Lower lobe of right lung (tissue), 2 donors: ENCODE data around the gene SHISA6. TPM values are rescaled to one million over a fixed set of nuclear protein-coding genes. Genes with fewer than 3 reads are reported as not detected.

Experiments
- ATAC-seq, 2 donors: fragments of 200-7000 bp; cut with Tn5 transposase; one replicate each; pipeline ENCODE4 v1.9.1; 2020 to 2022; ENCODE audit warnings: mild to moderate bottlenecking in 2 of 2, moderate library complexity in 2 of 2
- DNase-seq: peaks from one replicate; pipeline ENCODE4 v3.0.0-alpha.2; 2020
- H3K27ac ChIP-seq: fragments of 200-600 bp; one replicate; pipeline ENCODE4 v1.8.0; 2022
- H3K27me3 ChIP-seq: fragments of 200-600 bp; one replicate; pipeline ENCODE4 v1.8.0; 2022; ENCODE audit warnings: low read depth
- H3K36me3 ChIP-seq: fragments of 200-600 bp; one replicate; pipeline ENCODE4 v1.8.0; 2022; ENCODE audit warnings: mild to moderate bottlenecking
- H3K4me1 ChIP-seq: fragments of 200-600 bp; one replicate; pipeline ENCODE4 v1.8.0; 2022
- H3K4me3 ChIP-seq: fragments of 200-600 bp; one replicate; pipeline ENCODE4 v1.8.0; 2022; ENCODE audit warnings: mild to moderate bottlenecking
- H3K9me3 ChIP-seq: fragments of 200-600 bp; one replicate; pipeline ENCODE4 v1.8.0; 2022
- intact Hi-C: fragments of 100-400 bp; cut with DNase I; formaldehyde crosslinking; loops from one replicate; pipeline ENCODE4 v1.11.0; 2022
- total RNA-seq: library from RNA; stranded (reverse); fragmentation: NEBNext Ultra II Directional; extraction: Animal tissue kit (Norgen Biotek cat#: 25700); gene quantifications from one replicate; pipeline ENCODE4 v1.2.1, GENCODE V29; 2021
- TF ChIP-seq, protein P1 (sequence below): fragments of 200-600 bp; IDR thresholded peaks from one replicate; pipeline ENCODE4 v1.8.0; 2022; ENCODE audit warnings: antibody characterized with exemption, mild to moderate bottlenecking
- donor health status: DM: no; HTN: yes; CAD: no; lungs with severe emphysema.

The SHISA6 gene
- total RNA-seq, 1 donor from 2014 or later = 0.44 TPM

DNA sequence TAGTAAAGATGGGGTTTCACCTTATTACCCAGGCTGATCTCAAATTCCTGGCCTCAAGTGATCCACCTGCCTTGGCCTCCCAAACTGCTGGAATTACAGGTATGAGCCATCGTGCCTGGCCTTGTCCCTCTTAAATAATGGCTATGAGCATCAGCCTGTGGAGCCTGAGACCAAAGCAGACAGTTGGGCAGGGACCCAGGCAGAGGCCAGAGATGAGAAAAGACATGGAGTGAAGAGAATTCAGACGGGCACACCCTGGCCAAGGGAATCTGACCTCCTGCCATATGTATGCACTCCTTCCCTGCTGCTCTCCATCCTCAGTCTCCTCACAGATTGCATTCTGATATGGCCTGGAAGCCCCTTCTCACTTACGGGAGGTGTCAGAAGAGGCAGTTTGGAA, 258.9 kb downstream of the SHISA6 start:
- ATAC-seq = no peak
- intact Hi-C loops = no loop called here
- no peak for DNase-seq
- no peaks in the 10 kb centered on the region for H3K4me1 ChIP-seq
- no peak overlapping the region for H3K27ac ChIP-seq
- TF ChIP-seq, protein P1, sequence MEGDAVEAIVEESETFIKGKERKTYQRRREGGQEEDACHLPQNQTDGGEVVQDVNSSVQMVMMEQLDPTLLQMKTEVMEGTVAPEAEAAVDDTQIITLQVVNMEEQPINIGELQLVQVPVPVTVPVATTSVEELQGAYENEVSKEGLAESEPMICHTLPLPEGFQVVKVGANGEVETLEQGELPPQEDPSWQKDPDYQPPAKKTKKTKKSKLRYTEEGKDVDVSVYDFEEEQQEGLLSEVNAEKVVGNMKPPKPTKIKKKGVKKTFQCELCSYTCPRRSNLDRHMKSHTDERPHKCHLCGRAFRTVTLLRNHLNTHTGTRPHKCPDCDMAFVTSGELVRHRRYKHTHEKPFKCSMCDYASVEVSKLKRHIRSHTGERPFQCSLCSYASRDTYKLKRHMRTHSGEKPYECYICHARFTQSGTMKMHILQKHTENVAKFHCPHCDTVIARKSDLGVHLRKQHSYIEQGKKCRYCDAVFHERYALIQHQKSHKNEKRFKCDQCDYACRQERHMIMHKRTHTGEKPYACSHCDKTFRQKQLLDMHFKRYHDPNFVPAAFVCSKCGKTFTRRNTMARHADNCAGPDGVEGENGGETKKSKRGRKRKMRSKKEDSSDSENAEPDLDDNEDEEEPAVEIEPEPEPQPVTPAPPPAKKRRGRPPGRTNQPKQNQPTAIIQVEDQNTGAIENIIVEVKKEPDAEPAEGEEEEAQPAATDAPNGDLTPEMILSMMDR = no peak
- no peaks in the 10 kb centered on the region for H3K27me3 ChIP-seq
- H3K9me3 ChIP-seq = no peaks in the 10 kb centered on the region
- no peaks in the 10 kb centered on the region for H3K36me3 ChIP-seq
- H3K4me3 ChIP-seq = no peak overlapping the region

DNA sequence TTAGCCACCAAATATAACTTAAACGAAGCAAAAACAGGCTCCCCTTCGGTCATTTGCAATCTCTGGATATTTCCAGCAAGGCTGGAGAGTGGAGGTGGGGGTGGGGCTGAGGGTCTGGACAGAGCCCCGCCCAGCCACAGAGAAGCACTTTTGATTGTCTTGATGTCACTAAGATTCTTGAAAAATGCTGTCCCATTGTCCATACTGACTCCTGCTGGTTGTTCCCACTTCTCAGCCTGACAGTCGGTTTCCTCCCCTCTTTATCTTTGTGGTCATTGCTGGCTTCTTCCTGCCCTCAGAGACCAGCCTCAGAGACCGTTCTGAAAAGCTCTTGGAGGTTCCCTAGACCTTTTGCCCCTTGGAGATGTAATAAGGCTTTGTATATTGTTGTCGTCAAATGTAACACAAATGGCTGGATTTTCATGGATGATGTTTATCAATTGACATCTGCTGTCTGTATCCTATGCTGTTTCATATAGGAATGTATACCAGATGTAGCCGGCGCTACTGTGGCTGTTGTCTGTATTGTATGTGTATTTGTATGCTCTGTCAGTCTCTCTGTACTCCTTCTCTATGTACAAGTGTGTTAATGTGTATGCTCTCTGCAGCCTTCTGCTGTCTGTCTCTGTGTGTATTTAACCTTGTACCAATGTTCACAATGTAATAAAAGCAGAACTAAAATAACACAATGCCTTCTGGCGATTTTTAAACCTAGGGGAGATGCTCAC, 262.5 kb downstream of the SHISA6 start:
- intact Hi-C loops = no loop called here
- DNase-seq (no peak), ATAC-seq (no peak)
- Histone ChIP-seq H3K9me3 (no peaks in the 10 kb centered on the region), H3K27me3 (no peaks in the 10 kb centered on the region), H3K4me1 (no peaks in the 10 kb centered on the region), H3K36me3 (no peaks in the 10 kb centered on the region), H3K4me3 (no peak overlapping the region), H3K27ac (no peak overlapping the region)
- TF ChIP-seq, protein P1 = no peak

DNA sequence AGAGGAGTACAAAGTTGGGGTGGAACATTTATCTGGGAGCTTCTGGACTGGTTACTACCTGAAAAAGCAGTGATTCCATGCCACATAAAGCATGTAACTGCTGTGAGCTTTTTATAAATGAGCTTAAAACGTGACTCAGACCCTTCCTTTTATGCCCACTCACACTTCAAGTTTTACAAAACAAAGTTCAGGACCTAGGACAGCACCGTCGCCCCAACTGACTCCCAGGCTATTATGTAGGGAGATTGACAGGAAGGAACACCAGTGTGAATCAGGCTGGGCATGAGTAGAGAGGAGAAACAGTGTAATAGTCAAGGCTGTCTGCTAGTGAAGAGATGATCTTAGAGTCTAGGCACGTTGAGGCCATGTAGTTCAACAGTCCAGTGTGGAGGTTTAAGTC, 265.6 kb downstream of the SHISA6 start:
- no peaks in the 10 kb centered on the region for H3K36me3 ChIP-seq
- no peak for DNase-seq
- TF ChIP-seq, protein P1 = no peak
- H3K4me3 ChIP-seq = no peak overlapping the region
- peak in 1 of 2 donors; percentile 35 for ATAC-seq
- no peaks in the 10 kb centered on the region for H3K9me3 ChIP-seq
- no peaks in the 10 kb centered on the region for H3K27me3 ChIP-seq
- no peaks in the 10 kb centered on the region for H3K4me1 ChIP-seq
- intact Hi-C loops = no loop called here
- no peak overlapping the region for H3K27ac ChIP-seq

GRCh38 chr17:11511696-11512095, 270.7 kb downstream of the SHISA6 start:
- intact Hi-C loops = no loop called here
- ATAC-seq (peak; percentile 48 to 67), DNase-seq (peak; percentile 49)
- Histone ChIP-seq H3K36me3 (no peaks in the 10 kb centered on the region), H3K9me3 (no peaks in the 10 kb centered on the region), H3K4me1 (no peaks in the 10 kb centered on the region), H3K4me3 (no peak overlapping the region), H3K27me3 (no peaks in the 10 kb centered on the region), H3K27ac (no peak overlapping the region)
- TF ChIP-seq, protein P1 = no peak

GRCh38 chr17:11514565-11514964, 273.6 kb downstream of the SHISA6 start:
- Histone ChIP-seq H3K4me3 (no peak overlapping the region), H3K9me3 (no peaks in the 10 kb centered on the region), H3K27ac (no peak overlapping the region), H3K4me1 (no peaks in the 10 kb centered on the region), H3K36me3 (no peaks in the 10 kb centered on the region), H3K27me3 (no peaks in the 10 kb centered on the region)
- intact Hi-C loops = no loop called here
- DNase-seq (no peak), ATAC-seq (no peak)
- TF ChIP-seq, protein P1 = no peak
